ENCODE results near the gene GTF3C4. TPM values are rescaled to one million over a fixed set of nuclear protein-coding genes. Genes with fewer than 3 reads are reported as not detected.
A peak's percentile ranks its signal among the peaks of the same experiment; 100 is the strongest.

GTF3C4 gene
- total RNA-seq, 2 donors from 2014 or later = 16.0 to 17.3 TPM

DNA sequence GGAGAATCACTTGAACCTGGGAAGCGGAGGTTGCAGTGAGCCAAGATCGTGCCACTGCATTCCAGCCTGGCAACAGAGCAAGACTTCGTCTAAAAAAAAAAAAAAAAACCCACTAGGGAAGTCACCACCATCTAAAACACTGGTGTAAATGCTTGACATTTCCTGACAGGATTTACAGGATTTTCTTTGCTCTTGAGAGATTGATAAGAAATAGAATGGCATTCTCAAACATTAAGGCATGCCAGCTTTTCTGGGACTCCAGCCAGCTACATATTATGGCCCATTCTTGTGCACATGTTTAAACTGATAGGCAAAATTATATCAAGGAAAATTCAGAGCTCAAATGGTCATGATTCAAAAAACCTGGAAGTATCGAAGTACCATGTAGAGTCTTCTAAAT is 28.7 kb downstream of the GTF3C4 start:
- TF ChIP-seq POLR2AphosphoS5 (IDR thresholded peaks at IDR 0.05) = peak; percentile 51
- TF ChIP-seq, protein P1, sequence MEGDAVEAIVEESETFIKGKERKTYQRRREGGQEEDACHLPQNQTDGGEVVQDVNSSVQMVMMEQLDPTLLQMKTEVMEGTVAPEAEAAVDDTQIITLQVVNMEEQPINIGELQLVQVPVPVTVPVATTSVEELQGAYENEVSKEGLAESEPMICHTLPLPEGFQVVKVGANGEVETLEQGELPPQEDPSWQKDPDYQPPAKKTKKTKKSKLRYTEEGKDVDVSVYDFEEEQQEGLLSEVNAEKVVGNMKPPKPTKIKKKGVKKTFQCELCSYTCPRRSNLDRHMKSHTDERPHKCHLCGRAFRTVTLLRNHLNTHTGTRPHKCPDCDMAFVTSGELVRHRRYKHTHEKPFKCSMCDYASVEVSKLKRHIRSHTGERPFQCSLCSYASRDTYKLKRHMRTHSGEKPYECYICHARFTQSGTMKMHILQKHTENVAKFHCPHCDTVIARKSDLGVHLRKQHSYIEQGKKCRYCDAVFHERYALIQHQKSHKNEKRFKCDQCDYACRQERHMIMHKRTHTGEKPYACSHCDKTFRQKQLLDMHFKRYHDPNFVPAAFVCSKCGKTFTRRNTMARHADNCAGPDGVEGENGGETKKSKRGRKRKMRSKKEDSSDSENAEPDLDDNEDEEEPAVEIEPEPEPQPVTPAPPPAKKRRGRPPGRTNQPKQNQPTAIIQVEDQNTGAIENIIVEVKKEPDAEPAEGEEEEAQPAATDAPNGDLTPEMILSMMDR (IDR thresholded peaks at IDR 0.05) = no peak
- Histone ChIP-seq H3K4me1 (replicated peaks) (peaks cover 4% of the 10 kb centered on the region), H3K4me3 (no peak overlapping the region), H3K27ac (no peak overlapping the region), H3K9me3 (no peaks in the 10 kb centered on the region), H3K36me3 (no peaks in the 10 kb centered on the region), H3K27me3 (replicated peaks; ENCODE audit: insufficient read depth) (no peaks in the 10 kb centered on the region)
- WGBS = 26% methylated on average over 4 of the region's 4 CpGs
- intact Hi-C loops (cut with DNase I) = no loop called here
- DNase-seq (ENCODE audit: low spot score) = peak; percentile 43

DNA sequence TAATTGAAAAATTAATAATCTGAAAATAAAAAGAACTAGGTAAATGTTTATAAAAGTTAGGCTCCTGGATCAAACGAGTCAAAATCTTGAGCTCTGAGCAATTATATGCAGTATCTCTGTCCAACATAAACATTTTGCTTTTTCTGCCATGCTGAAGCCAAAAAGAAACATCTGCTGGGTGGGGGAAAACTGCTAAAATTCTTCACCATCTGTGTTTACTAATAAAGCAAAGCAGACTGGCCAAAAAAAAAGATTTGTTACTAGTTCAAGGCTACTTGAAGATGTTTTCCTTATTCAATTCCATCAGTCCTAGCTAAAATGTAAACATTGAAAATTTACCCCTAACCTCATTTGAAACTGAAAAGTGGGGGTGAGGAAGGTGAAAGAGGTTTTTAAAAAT is 29.7 kb downstream of the GTF3C4 start:
- H3K27ac ChIP-seq = no peak overlapping the region
- no peak for DNase-seq (ENCODE audit: low spot score)
- no peaks in the 10 kb centered on the region for H3K27me3 ChIP-seq (replicated peaks; ENCODE audit: insufficient read depth)
- H3K36me3 ChIP-seq = no peaks in the 10 kb centered on the region
- no peak overlapping the region for H3K4me3 ChIP-seq
- H3K4me1 ChIP-seq (replicated peaks) = peaks cover 4% of the 10 kb centered on the region
- intact Hi-C loops (cut with DNase I) = no loop called here
- no peaks in the 10 kb centered on the region for H3K9me3 ChIP-seq
- WGBS = 10% methylated on average over 1 of the region's 1 CpG
- TF ChIP-seq, protein P1 (IDR thresholded peaks at IDR 0.05) = no peak
- no peak for TF ChIP-seq POLR2AphosphoS5 (IDR thresholded peaks at IDR 0.05)
- no peak for TF ChIP-seq POLR2A (IDR thresholded peaks at IDR 0.05)

DNA sequence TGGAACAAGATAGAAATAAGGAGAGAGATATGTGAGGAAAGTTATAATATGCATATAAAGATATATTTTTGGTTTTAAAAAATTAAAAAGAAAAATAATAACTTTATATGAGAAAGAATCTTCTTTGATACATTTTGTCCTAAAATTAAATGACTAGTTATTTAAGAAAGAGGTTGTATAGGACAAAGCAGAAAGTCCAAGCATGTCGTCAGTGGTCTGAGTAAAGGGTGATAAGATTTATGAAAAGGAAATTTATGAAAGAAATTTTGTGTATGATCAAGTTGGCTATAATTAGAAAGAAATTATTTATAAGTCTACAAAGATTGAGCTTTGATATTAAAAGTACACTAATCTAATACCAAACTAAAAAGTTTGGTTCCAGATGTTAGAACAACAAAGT is 32.0 kb downstream of the GTF3C4 start:
- WGBS = 2% methylated on average over 1 of the region's 1 CpG
- no peak for DNase-seq (ENCODE audit: low spot score)

DNA sequence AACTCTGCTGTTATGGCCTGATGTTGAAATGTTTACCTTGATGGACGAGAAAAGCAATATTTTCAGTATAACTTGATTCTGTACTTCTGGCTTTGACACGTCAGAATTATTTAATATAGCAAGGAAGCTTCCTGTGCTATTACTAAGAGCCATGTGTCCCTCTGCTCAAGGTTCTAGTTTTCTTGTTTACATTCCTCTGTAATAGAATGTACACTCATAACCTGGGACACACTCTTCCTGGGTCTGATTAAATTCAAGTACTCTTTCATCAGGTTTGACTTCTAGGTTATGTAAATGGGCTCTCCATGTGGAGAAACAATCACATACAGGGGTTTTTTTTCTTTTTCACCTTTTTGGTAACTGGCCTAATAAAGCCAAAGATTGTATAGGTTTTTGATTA is 33.1 kb downstream of the GTF3C4 start:
- WGBS = 10% methylated on average over 2 of the region's 2 CpGs
- no peak for DNase-seq (ENCODE audit: low spot score)
- H3K4me3 ChIP-seq = no peak overlapping the region
- H3K9me3 ChIP-seq = no peaks in the 10 kb centered on the region
- H3K27me3 ChIP-seq (replicated peaks; ENCODE audit: insufficient read depth) = no peaks in the 10 kb centered on the region
- H3K27ac ChIP-seq = no peak overlapping the region
- peak; percentile 80 for TF ChIP-seq POLR2AphosphoS5 (IDR thresholded peaks at IDR 0.05)
- TF ChIP-seq POLR2A (IDR thresholded peaks at IDR 0.05) = no peak
- H3K36me3 ChIP-seq = no peaks in the 10 kb centered on the region
- peaks cover 4% of the 10 kb centered on the region for H3K4me1 ChIP-seq (replicated peaks)
- intact Hi-C loops (cut with DNase I) = no loop called here

More for the DNA sequence above, 32.0 kb downstream of the GTF3C4 start:
- TF ChIP-seq POLR2A (IDR thresholded peaks at IDR 0.05) (no peak), POLR2AphosphoS5 (IDR thresholded peaks at IDR 0.05) (no peak)
- H3K4me3 ChIP-seq = no peak overlapping the region
- intact Hi-C loops (cut with DNase I) = no loop called here
- H3K27ac ChIP-seq = no peak overlapping the region
- no peaks in the 10 kb centered on the region for H3K27me3 ChIP-seq (replicated peaks; ENCODE audit: insufficient read depth)
- H3K9me3 ChIP-seq = no peaks in the 10 kb centered on the region
- no peaks in the 10 kb centered on the region for H3K36me3 ChIP-seq
- H3K4me1 ChIP-seq (replicated peaks) = peaks cover 4% of the 10 kb centered on the region

DNA sequence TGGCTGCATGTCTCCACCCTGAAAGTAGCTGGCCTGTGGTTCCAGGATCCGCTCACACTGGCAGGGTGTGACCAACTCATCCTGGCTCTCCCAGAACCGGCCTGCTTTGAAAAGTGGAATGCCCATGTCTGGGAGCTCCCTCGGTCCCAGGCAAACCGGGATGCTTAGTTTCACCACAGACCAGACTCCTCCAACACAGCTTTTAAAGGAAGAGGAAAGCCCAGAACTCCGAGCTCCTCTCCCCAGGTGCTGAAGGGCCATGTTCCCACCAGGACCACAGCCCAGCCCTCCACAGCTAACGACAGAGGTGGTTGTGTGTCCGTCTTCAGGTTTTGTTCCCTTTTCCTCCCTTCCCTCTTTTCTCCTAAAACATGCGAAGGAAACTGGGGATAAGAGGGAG is 38.0 kb downstream of the GTF3C4 start:
- no peak for DNase-seq (ENCODE audit: low spot score)
- H3K4me1 ChIP-seq (replicated peaks) = peaks cover 4% of the 10 kb centered on the region
- H3K9me3 ChIP-seq = no peaks in the 10 kb centered on the region
- no peaks in the 10 kb centered on the region for H3K27me3 ChIP-seq (replicated peaks; ENCODE audit: insufficient read depth)
- no peak overlapping the region for H3K27ac ChIP-seq
- TF ChIP-seq, protein P1 (IDR thresholded peaks at IDR 0.05) = no peak
- no peak for TF ChIP-seq POLR2A (IDR thresholded peaks at IDR 0.05)
- no peak for TF ChIP-seq POLR2AphosphoS5 (IDR thresholded peaks at IDR 0.05)
- 78% methylated on average over 8 of the region's 8 CpGs for WGBS
- no peaks in the 10 kb centered on the region for H3K36me3 ChIP-seq
- no peak overlapping the region for H3K4me3 ChIP-seq
- intact Hi-C loops (cut with DNase I) = no loop called here

DNA sequence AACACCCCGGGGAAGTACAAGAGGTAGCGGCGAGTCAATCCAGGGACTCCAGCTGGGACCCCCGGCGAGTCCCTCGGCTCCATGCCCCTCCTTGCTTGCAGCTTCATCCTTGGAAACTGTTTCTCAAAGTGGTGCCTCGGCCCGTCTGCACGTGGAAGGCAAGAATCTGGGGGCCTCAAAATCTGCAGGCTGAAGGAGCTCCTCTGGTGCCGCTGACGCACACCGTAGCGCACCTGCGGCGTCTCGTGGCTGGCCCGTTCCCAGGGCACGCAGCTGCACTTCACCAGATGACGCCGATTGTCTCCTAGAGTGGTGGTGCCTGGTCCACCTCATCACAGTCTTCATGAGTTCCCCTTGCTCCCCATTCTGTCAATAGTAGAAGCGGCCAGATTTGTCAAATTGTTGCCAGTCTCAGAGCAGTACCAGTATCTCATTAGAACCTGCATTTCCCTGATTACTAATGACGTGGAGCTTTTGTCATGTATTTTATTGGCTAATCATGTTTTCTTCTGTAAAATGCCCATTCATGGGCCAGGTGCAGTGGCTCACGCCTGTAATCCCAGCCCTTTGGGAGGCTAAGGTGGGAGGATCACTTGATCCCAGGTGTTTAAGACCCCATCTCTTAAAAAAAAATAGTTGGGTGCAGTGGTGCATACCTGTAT is 38.6 kb downstream of the GTF3C4 start:
- no peak for DNase-seq (ENCODE audit: low spot score)
- no peaks in the 10 kb centered on the region for H3K36me3 ChIP-seq
- WGBS = 85% methylated on average over 21 of the region's 23 CpGs
- H3K27me3 ChIP-seq (replicated peaks; ENCODE audit: insufficient read depth) = no peaks in the 10 kb centered on the region
- TF ChIP-seq, protein P1 (IDR thresholded peaks at IDR 0.05) = no peak
- no peak for TF ChIP-seq POLR2A (IDR thresholded peaks at IDR 0.05)
- TF ChIP-seq POLR2AphosphoS5 (IDR thresholded peaks at IDR 0.05) = no peak
- H3K4me3 ChIP-seq = no peak overlapping the region
- no peak overlapping the region for H3K27ac ChIP-seq
- no peaks in the 10 kb centered on the region for H3K9me3 ChIP-seq
- H3K4me1 ChIP-seq (replicated peaks) = peaks cover under 1% of the 10 kb centered on the region
- intact Hi-C loops (cut with DNase I) = no loop called here
